HEK293T (cell line): ENCODE results near the gene DNAAF5.

Source experiments
- CTCF ChIA-PET: fragments of 350-600 bp; formaldehyde crosslinking; extraction: SDS; loops from one replicate; lab custom pipeline; 2021; ENCODE audit warnings: antibody characterized with exemption, inconsistent platforms; lab: Yijun Ruan, JAX
- POLR2A ChIA-PET: fragments of 350-600 bp; formaldehyde crosslinking; extraction: SDS; loops from one replicate; lab custom pipeline; 2020; ENCODE audit warnings: antibody characterized with exemption, inconsistent platforms; lab: Yijun Ruan, JAX
- DNase-seq: peaks from one replicate; pipeline ENCODE4 v3.0.0; 2012; ENCODE audit warnings: mixed read lengths; ENCODE audit errors: extremely low spot score
- ARNT ChIP-seq: fragments of 450-650 bp; IDR thresholded peaks from 2 replicates; pipeline ENCODE4 v1.6.1; 2017; ENCODE audit warnings: mild to moderate bottlenecking
- BHLHE40 ChIP-seq: fragments of 450-650 bp; IDR thresholded peaks from 2 replicates; pipeline ENCODE4 v1.6.1; 2016; ENCODE audit warnings: mild to moderate bottlenecking, moderate library complexity, borderline replicate concordance
- CTBP1 ChIP-seq: fragments of 450-650 bp; IDR thresholded peaks from 2 replicates; pipeline ENCODE4 v1.6.1; 2016; ENCODE audit warnings: borderline replicate concordance
- ELF4 ChIP-seq: fragments of 450-650 bp; IDR thresholded peaks from 2 replicates; pipeline ENCODE4 v1.6.1; 2017; ENCODE audit warnings: antibody characterized with exemption
- FOXA1 ChIP-seq: fragments of 450-650 bp; IDR thresholded peaks from 2 replicates; pipeline ENCODE4 v1.6.1; 2016; ENCODE audit warnings: mild to moderate bottlenecking
- FOXK2 ChIP-seq: fragments of 450-650 bp; IDR thresholded peaks from 2 replicates; pipeline ENCODE4 v1.6.1; 2016; ENCODE audit warnings: mild to moderate bottlenecking
- FOXM1 ChIP-seq: fragments of 450-650 bp; IDR thresholded peaks from 2 replicates; pipeline ENCODE4 v1.6.1; 2017; ENCODE audit warnings: mild to moderate bottlenecking, borderline replicate concordance
- HDGF ChIP-seq: fragments of 450-650 bp; IDR thresholded peaks from 2 replicates; pipeline ENCODE4 v1.6.1; 2017; ENCODE audit warnings: antibody characterized with exemption, borderline replicate concordance
- L3MBTL2 ChIP-seq: fragments of 450-650 bp; conservative IDR thresholded peaks from 2 replicates; pipeline ENCODE4 v1.6.1; 2016; ENCODE audit warnings: mild to moderate bottlenecking
- LEF1 ChIP-seq: fragments of 450-650 bp; IDR thresholded peaks from 2 replicates; pipeline ENCODE4 v1.6.1; 2017; ENCODE audit warnings: mild to moderate bottlenecking, borderline replicate concordance
- NFRKB ChIP-seq: fragments of 450-650 bp; IDR thresholded peaks from 2 replicates; pipeline ENCODE4 v1.6.1; 2016; ENCODE audit warnings: mild to moderate bottlenecking, moderate library complexity
- SP1 ChIP-seq: fragments of 450-650 bp; IDR thresholded peaks from 2 replicates; pipeline ENCODE4 v1.6.1; 2017
- SUZ12 ChIP-seq: fragments of 450-650 bp; IDR thresholded peaks from 2 replicates; pipeline ENCODE4 v1.6.1; 2016; ENCODE audit warnings: mild to moderate bottlenecking
- TARDBP ChIP-seq: fragments of 450-650 bp; IDR thresholded peaks from 2 replicates; pipeline ENCODE4 v1.6.1; 2016
- ZNF384 ChIP-seq: fragments of 450-650 bp; IDR thresholded peaks from 2 replicates; pipeline ENCODE4 v1.6.1; 2016
- TF ChIP-seq, protein P1 (sequence below): fragments of 450-650 bp; IDR thresholded peaks from 2 replicates; pipeline ENCODE4 v1.6.1; 2016

Gene DNAAF5

DNA sequence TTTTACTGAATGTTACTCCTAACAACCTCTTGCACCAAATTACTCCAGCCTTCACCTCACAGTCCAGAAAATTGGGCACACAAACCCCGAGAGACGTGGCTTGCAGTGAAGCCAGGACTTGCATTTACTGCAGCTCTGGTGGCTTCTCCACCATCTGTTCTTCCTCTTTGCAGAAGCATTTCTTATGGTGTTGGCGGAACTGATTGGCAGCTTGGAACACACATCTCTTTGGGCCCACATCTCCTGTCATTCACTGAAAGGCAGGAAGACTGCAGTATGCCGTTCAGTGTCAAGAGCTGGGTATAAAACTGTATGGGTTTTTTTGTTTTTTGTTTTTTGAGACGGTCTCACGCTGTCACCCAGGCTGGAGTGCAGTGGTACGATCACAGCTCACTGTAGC, 38.9 kb downstream of the DNAAF5 start:
- POLR2A ChIA-PET = no interaction called here
- CTCF ChIA-PET = no interaction called here
- no peak for DNase-seq
- TF ChIP-seq SUZ12 (no peak), FOXA1 (no peak), LEF1 (no peak), TARDBP (no peak), HDGF (no peak), ELF4 (no peak), L3MBTL2 (no peak), FOXM1 (no peak), CTBP1 (no peak), ZNF384 (no peak)

DNA sequence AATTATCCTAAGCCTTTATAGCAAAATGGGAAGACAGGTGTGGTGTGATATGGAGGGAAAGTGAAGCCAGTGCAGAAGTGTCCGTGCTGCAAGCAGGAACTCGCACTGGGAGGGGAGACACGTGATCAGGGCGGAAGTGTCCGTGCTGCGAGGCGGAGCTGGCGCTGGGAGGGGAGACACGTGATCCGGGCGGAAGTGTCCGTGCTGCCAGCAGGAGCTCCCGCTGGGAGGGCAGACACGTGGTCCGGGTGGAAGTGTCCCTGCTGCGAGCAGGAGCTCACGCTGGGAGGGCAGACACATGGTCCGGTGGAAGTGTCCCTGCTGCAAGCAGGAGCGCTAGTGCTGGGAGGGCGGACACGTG, 41.1 kb downstream of the DNAAF5 start:
- CTCF ChIA-PET = interaction anchor here (0.6 kb wide), 3 partner anchors 11 to 227 kb away, joined by 3 to 4 read pairs (median 3); no protein-coding TSS in a partner anchor
- no peak for TF ChIP-seq TARDBP
- no peak for TF ChIP-seq NFRKB
- no peak for TF ChIP-seq ARNT
- POLR2A ChIA-PET = no interaction called here
- no peak for DNase-seq

DNA sequence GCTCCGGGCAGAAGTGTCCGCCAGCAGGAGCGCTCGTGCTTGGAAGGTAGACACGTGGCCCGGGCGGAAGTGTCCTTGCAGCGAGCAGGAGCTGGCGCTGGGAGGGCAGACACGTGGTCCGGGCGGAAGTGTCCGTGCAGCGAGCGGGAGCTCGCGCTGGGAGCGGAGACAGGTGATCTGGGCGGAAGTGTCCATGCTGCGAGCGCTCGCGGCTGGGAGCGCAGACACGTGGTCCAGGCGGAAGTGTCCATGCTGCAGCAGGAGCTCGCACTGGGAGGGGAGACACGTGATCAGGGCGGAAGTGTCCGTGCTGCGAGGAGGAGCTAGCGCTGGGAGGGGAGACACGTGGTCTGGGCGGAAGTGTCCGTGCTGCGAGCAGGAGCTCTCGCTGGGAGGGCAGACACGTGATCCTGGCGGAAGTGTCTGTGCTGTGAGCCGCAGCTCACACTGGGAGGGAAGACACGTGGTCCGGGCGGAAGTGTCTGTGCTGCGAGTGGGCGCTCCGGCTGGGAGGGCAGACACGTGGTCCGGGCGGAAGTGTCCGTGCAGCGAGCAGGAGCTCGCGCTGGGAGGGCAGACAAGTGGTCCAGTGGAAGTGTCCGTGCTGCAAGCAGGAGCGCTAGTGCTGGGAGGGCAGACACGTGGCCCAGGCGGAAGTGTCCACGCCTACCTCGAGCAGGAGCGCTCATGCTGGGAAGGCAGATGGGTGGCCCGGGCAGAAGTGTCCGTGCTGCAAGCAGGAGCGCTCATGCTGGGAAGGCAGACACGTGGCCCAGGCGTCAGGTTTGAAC, 41.6 kb downstream of the DNAAF5 start:
- no peak for DNase-seq
- TF ChIP-seq ZNF384 (no peak), FOXK2 (no peak), ELF4 (no peak), L3MBTL2 (no peak), LEF1 (no peak), HDGF (no peak), SP1 (no peak), FOXA1 (no peak), ARNT (no peak), FOXM1 (no peak), SUZ12 (no peak), NFRKB (no peak), CTBP1 (no peak), TARDBP (no peak), BHLHE40 (no peak)
- TF ChIP-seq, protein P1, sequence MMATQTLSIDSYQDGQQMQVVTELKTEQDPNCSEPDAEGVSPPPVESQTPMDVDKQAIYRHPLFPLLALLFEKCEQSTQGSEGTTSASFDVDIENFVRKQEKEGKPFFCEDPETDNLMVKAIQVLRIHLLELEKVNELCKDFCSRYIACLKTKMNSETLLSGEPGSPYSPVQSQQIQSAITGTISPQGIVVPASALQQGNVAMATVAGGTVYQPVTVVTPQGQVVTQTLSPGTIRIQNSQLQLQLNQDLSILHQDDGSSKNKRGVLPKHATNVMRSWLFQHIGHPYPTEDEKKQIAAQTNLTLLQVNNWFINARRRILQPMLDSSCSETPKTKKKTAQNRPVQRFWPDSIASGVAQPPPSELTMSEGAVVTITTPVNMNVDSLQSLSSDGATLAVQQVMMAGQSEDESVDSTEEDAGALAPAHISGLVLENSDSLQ = no peak
- ChIA-PET CTCF (interaction anchor here (0.6 kb wide), 4 partner anchors 10 to 226 kb away, joined by 3 to 4 read pairs (median 3); no protein-coding TSS in a partner anchor), POLR2A (no interaction called here)

DNA sequence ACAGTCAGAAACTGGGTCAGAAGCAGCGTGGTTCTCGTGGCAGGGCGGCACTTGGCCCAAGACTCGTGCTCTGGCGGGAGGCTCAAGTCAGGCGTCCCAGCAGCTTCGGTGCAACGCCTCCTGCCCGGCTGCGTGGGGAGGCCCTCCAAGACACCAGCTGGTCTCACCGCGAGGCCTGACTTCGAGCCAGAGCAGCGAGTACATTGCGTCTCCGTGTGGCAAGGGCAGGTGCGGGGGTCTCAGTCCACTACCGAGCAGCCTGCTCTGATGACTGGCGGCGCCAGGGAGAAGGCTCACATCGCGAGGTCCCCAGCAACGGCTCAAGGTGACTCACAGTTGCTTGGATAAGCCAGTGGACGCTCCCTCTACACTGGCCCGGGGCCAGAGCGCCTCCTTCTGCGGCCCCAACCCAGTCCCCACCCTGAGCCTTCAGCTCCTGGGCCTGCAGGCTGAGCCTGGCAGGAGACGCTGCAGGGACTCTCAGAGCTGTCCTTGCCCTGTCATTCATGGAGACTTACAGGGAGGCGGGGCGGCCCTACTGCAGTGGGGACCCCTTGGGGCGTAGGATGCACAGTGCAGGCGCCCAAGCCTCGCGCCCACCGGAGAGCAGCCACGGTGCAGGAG, 42.5 kb downstream of the DNAAF5 start:
- no peak for DNase-seq
- ChIA-PET POLR2A (no interaction called here), CTCF (no interaction called here)
- no peak for TF ChIP-seq BHLHE40
- TF ChIP-seq SP1 = no peak
- no peak for TF ChIP-seq L3MBTL2
- no peak for TF ChIP-seq FOXM1
- TF ChIP-seq TARDBP = no peak
- TF ChIP-seq FOXA1 = no peak
- no peak for TF ChIP-seq ARNT
- TF ChIP-seq, protein P1 = no peak
- TF ChIP-seq CTBP1 = no peak
- TF ChIP-seq LEF1 = no peak
- TF ChIP-seq FOXK2 = no peak
- TF ChIP-seq ELF4 = no peak
- TF ChIP-seq NFRKB = no peak
- TF ChIP-seq HDGF = no peak
- no peak for TF ChIP-seq ZNF384
- no peak for TF ChIP-seq SUZ12

DNA sequence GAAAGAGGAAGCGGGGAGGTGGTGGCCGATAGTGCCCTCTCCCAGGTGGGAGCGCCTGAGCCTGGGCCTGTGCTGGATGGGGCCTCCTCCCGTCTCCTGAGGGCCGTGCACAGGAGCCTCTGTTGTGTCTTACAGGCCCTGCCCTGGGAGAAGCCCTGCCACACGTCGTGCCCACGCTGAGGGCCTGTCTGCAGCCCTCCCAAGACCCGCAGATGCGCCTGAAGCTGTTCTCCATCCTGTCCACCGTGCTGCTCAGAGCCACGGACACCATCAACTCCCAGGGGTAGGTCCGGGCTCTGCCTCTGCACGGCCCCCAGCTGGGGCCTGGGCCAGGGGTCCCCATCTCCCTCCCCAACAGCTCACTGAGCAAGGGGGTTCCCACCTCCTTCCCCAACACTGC, 43.8 kb downstream of the DNAAF5 start:
- CTCF ChIA-PET = no interaction called here

DNA sequence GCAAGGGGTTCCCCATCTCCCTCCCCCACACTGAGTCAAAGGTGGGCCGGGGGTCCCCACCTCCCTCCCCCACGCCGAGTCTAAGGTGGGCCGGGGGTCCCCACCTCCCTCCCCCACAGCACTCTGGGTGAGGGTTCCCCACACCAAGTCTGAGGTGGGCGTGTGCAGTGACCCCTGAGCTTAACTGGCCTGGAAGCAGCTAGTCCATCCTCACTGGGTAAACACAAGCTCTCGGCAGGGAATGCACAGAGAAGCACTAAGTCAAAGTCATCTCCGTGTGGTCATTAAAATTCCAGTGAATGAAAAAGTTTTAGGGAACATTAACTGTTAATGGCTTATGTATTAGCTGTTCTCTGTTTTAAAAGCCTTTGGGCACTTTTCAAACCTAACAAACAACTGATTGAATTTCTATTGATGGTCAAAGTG, 44.3 kb downstream of the DNAAF5 start:
- TF ChIP-seq ZNF384 (no peak), TARDBP (no peak), HDGF (no peak), FOXA1 (no peak), BHLHE40 (no peak)
- ChIA-PET POLR2A (interaction anchor here (0.8 kb wide), 1 partner anchor 43 kb away, joined by 3 read pairs; no protein-coding TSS in a partner anchor), CTCF (no interaction called here)
- DNase-seq = no peak

More for the DNA sequence above, 43.8 kb downstream of the DNAAF5 start:
- TF ChIP-seq ZNF384 (no peak), TARDBP (no peak)
- DNase-seq = no peak
- POLR2A ChIA-PET = interaction anchor here (0.8 kb wide), 1 partner anchor 42 kb away, joined by 3 read pairs; no protein-coding TSS in a partner anchor
